Measurements from ENCODE around the gene SRGAP1.
A peak's percentile ranks its signal among the peaks of the same experiment; 100 is the strongest.
"Not testable (repeated sequence)": the region's sequence is repeated elsewhere in the genome, so short reads cannot be mapped to it uniquely, and the experiment has no call there.

SRGAP1 gene

GRCh38 chr12:63874897-63875480 is 30.5 kb downstream of the SRGAP1 start:
- DNase-seq: no peak

GRCh38 chr12:63875703-63876102 is 31.2 kb downstream of the SRGAP1 start:
- DNase-seq: no peak

GRCh38 chr12:63876980-63877379 is 32.5 kb downstream of the SRGAP1 start:
- no peak for DNase-seq

- DNase-seq: no peak
These were observed 33.2 kb downstream of the SRGAP1 start for GRCh38 chr12:63877693-63878092.

GRCh38 chr12:63880235-63880634 is 35.7 kb downstream of the SRGAP1 start:
- not testable (repeated sequence) for DNase-seq

GRCh38 chr12:63880742-63881263 is 36.3 kb downstream of the SRGAP1 start:
- DNase-seq: no peak

- peak; percentile 52 for DNase-seq
These were observed 38.3 kb downstream of the SRGAP1 start for GRCh38 chr12:63882844-63883243.

- DNase-seq: no peak
These were observed 40.9 kb downstream of the SRGAP1 start for GRCh38 chr12:63885401-63885800.

GRCh38 chr12:63888908-63889635 is 44.6 kb downstream of the SRGAP1 start:
- no peak for DNase-seq

GRCh38 chr12:63889721-63890509 is 45.4 kb downstream of the SRGAP1 start:
- no peak for DNase-seq

- no peak for DNase-seq
These were observed 48.7 kb downstream of the SRGAP1 start for GRCh38 chr12:63893170-63893569.

- no peak for DNase-seq
These were observed 49.6 kb downstream of the SRGAP1 start for GRCh38 chr12:63894132-63894531.

- DNase-seq: no peak
These were observed 51.3 kb downstream of the SRGAP1 start for GRCh38 chr12:63895841-63896240.

GRCh38 chr12:63897931-63898330 is 53.4 kb downstream of the SRGAP1 start:
- DNase-seq: no peak

GRCh38 chr12:63898764-63899337 is 54.4 kb downstream of the SRGAP1 start:
- DNase-seq: no peak

GRCh38 chr12:63899396-63899795 is 54.9 kb downstream of the SRGAP1 start:
- no peak for DNase-seq

- DNase-seq: no peak
These were observed 56.7 kb downstream of the SRGAP1 start for GRCh38 chr12:63900922-63901793.

GRCh38 chr12:63904653-63905052 is 60.2 kb downstream of the SRGAP1 start:
- no peak for DNase-seq

GRCh38 chr12:63905544-63905943 is 61.0 kb downstream of the SRGAP1 start:
- DNase-seq: no peak

- DNase-seq: no peak
These were observed 62.4 kb downstream of the SRGAP1 start for GRCh38 chr12:63906876-63907275.

GRCh38 chr12:63907561-63907960 is 63.1 kb downstream of the SRGAP1 start:
- DNase-seq: no peak

GRCh38 chr12:63909746-63910145 is 65.2 kb downstream of the SRGAP1 start:
- no peak for DNase-seq
